DMS114 treated with DMSO at 0.1 percent for 48 hours (cell line): ENCODE results near the gene GMDS.

ENCODE experiments used
- DNase-seq: peaks from one replicate; lab custom pipeline; 2025; ENCODE audit not compliant: unreplicated experiment; lab: John Stamatoyannopoulos, UW

GMDS gene

DNA sequence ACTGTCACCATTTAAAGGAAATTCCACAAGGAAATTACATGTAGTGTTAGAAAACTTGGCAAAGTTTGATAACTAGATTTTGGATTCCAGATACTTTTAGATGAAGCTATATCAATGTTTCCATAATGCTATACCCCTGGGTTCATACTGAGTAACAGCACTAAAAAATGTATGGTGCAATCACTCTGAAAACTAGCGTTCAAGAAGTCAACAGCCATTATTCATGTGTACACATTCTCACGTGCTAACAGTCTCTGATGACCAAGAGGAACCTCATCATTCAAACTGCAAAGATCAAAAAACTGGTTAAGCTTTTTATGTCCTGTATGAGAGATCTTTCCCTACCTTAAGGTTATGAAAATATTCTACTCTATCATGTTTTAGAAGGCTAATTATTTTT, 197.6 kb downstream of the GMDS start:
- no peak for DNase-seq

GRCh38 chr6:2044192-2044591, 201.2 kb downstream of the GMDS start:
- DNase-seq, result no peak

- no peak for DNase-seq
Observed at GRCh38 chr6:2042956-2043648, 202.3 kb downstream of the GMDS start.

DNA sequence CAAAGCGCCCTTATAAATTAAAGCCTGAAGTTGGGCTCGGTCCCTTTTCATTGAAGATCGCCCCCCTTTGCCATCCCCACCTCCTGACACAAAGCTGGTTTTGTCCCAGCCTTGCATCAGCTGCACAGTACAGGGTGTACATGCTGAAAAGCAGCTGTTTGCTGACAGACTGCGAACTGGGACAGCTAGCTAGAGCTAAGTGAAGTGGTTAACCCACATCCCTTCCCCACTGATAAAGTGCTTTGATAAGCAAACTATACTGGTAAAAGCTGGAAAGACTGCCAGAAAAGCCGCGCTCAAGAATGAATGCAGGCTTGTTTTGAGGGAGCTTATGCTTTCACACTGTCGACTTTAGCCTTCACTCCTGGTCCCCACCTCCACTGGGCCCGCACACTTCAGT, 207.3 kb downstream of the GMDS start:
- DNase-seq, result no peak

DNA sequence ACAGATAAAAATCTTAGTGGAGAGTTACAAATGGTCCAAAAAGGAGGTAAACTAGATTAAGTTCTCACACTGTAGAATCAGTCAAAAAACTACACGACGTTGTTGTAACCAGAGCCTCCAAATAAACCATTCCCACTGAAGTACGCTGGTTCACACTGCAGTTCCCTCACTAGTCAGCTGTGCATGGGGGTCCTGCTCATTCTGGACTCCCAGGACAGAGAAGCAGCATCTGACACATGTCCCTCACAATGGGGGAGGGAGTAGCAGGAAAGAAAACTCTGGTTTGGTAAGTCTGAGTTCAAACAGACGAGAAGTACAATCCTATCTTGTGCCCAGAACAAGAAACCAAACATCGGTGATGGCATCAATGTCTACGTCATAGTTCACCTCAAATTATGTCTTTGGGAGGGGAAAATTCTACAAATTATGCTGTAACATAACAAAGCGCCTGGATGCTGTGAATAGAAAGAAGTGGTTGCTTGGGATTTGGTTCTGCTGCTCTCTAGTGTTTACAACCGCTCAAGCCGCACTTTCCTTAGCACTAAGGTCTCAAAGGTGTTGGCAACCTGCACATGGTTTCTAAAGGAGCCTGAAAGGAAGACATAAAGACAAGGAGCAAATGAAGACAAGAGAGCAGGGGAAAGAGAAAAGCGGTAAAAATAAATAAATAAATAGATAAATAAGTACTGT, 208.0 kb downstream of the GMDS start:
- DNase-seq, result peak; percentile 24

GRCh38 chr6:2036710-2037023, 208.7 kb downstream of the GMDS start:
- no peak for DNase-seq

GRCh38 chr6:2035826-2036709, 209.3 kb downstream of the GMDS start:
- DNase-seq, result no peak

GRCh38 chr6:2035046-2035445, 210.4 kb downstream of the GMDS start:
- DNase-seq, result no peak

GRCh38 chr6:2034256-2034655, 211.1 kb downstream of the GMDS start:
- no peak for DNase-seq

GRCh38 chr6:2033544-2033943, 211.9 kb downstream of the GMDS start:
- DNase-seq, result no peak

- DNase-seq, result no peak
Observed at GRCh38 chr6:2030682-2031244, 214.6 kb downstream of the GMDS start.

GRCh38 chr6:2029952-2030351, 215.5 kb downstream of the GMDS start:
- DNase-seq, result no peak

GRCh38 chr6:2029130-2029794, 216.1 kb downstream of the GMDS start:
- no peak for DNase-seq

DNA sequence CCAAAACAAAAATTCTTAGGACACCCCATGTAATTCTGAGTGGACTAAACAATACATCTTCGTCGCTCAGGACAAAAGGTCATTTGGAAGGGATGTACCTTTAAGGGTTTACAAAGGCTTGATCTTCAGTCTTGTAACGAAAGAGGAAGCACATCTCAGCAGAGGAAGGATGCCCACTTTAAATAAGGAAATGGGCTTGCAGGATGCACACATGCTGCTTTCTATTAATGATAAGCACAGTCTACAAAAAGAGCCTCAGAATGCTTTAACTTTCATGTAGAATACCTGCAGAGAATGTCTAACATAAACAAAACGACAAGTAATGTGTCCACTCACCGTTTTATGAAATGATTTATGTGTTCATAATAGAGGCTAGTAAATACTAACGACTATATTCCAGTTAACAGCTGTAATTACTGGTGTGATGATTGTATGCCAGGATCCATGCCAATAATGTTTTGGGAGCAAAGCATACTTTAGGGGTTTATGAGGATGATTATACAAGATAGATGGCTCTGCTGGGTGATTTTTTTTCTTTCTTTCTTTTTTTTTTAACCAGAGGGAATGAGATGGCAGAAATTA, 216.9 kb downstream of the GMDS start:
- no peak for DNase-seq

GRCh38 chr6:2026133-2026532, 219.3 kb downstream of the GMDS start:
- DNase-seq, result no peak

- no peak for DNase-seq
Observed at GRCh38 chr6:2021713-2022125, 223.7 kb downstream of the GMDS start.

DNA sequence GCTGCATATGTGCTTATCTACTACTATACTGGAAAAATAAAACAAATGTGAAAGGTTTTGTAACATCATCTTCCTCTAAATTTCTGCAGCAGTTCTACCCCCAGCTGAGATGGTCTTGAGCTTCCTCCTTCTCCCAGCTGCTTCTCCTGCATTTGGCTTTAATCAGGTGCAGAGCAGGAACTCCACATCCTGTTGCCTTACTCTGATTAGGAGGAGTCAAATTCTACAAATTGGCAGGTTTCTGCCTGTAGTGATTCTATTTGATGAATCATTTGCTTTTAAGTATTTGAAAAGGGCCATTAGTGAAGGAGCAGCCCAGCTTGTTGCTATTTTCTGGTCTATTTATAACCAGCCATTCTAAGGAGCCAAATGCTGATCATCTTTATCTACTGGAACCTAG, 224.5 kb downstream of the GMDS start:
- DNase-seq, result no peak

- no peak for DNase-seq
Observed at GRCh38 chr6:2019051-2019450, 226.4 kb downstream of the GMDS start.

DNA sequence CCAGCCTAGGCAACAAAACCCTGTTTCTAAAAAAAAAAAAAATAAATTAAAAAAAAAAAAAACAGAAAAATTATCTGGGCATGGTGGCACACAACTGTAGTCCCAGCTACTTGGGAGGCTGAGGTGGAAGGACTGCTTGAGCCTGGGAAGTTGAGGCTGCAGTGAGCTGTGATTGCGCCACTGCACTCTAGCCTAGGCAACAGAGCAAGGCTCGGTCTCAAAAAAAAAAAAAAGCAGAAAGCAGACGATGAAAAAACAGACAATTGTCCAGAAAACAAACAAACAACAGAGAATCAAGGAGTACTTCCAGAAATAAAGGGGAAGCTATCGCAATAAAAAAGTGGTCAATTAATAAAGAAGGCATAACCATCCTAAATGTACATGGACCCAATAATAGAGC, 229.4 kb downstream of the GMDS start:
- no peak for DNase-seq

DNA sequence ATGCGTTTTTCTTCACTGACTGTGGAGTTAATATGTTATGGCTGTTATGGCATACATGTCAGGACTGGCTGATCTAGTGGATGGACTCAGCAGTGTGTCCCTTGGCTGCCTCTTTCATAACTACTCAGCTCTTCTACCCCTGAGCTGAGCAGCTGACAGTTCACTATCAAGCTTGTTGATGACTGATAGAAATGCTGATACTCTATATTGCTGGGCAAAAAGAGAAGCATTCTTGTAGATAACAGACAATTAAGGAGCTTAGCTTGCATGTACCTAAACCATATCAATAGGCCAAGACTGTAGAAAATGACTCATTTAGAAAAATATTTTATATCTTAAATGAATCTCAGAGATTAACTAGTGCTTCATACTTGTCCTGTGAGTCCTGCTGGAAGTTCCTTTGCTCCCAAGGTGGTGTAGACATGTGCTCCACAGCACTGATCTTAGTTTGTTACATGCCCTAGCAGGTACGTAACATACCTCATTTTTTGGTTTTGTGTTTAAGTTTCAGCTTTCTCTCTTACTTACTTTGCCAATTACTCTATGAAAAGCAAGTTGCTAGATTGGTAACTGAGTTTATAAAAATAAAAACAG, 236.9 kb downstream of the GMDS start:
- DNase-seq, result no peak
